OCI-LY7 (cell line): Measurements from ENCODE around the gene CFAP74. TPM values are rescaled to one million over a fixed set of nuclear protein-coding genes. Genes with fewer than 3 reads are reported as not detected.

Experiments used
- BruUV-seq: library from RNA; stranded (reverse); fragments of 400-500 nt; replicated peaks from 2 replicates; lab custom pipeline; 2021; lab: Mats Ljungman, UMichigan
- CTCF ChIA-PET: fragments of 300-600 bp; sonication (Branson Sonifier 250); formaldehyde crosslinking; loops from one replicate; lab custom pipeline; 2022; ENCODE audit warnings: antibody characterized with exemption; ENCODE audit not compliant: unreplicated experiment; lab: Charles Lee
- POLR2A ChIA-PET: fragments of 300-600 bp; sonication (Branson Sonifier 250); formaldehyde crosslinking; loops from one replicate; lab custom pipeline; 2022; ENCODE audit warnings: antibody characterized with exemption; lab: Charles Lee
- DNase-seq: peaks from one replicate; pipeline ENCODE4 v3.0.0-alpha.2; 2015; ENCODE audit warnings: low spot score
- H2AFZ ChIP-seq: fragments of 200-600 bp; sonication (generic), shearing (Covaris generic); 2 replicates; pipeline ENCODE4 v1.6.1; 2014; ENCODE audit warnings: mild to moderate bottlenecking, antibody characterized with exemption, low read length, moderate library complexity
- H3K27ac ChIP-seq: fragments of 200-600 bp; sonication (generic); 2 replicates; pipeline ENCODE4 v1.5.1; 2014; ENCODE audit warnings: mixed run types, low read depth, mild to moderate bottlenecking, moderate library complexity, low read length, inconsistent platforms; ENCODE audit not compliant: poor library complexity, severe bottlenecking
- H3K36me3 ChIP-seq: fragments of 200-600 bp; sonication (generic); 2 replicates; pipeline ENCODE4 v1.6.1; 2014; ENCODE audit warnings: mild to moderate bottlenecking, antibody characterized with exemption, low read length, moderate library complexity, mixed read lengths; ENCODE audit not compliant: insufficient read depth
- H3K4me1 ChIP-seq: fragments of 200-600 bp; sonication (generic); 2 replicates; pipeline ENCODE4 v1.5.1; 2014; ENCODE audit warnings: mild to moderate bottlenecking, low read length; ENCODE audit not compliant: insufficient read depth, poor library complexity, severe bottlenecking
- H3K4me2 ChIP-seq: fragments of 200-600 bp; sonication (generic); 2 replicates; pipeline ENCODE4 v1.6.1; 2014; ENCODE audit warnings: mild to moderate bottlenecking, low read length
- H3K4me3 ChIP-seq: fragments of 200-600 bp; sonication (generic); 2 replicates; pipeline ENCODE4 v1.5.1; 2014; ENCODE audit warnings: mild to moderate bottlenecking, low read depth, low read length; ENCODE audit not compliant: poor library complexity, severe bottlenecking
- H3K79me2 ChIP-seq: fragments of 200-600 bp; sonication (generic); 2 replicates; pipeline ENCODE4 v1.6.1; 2016; ENCODE audit warnings: low read depth, mild to moderate bottlenecking, low read length, moderate library complexity, mixed read lengths; ENCODE audit not compliant: insufficient read depth
- H3K9me2 ChIP-seq: fragments of 200-600 bp; sonication (generic); 2 replicates; pipeline ENCODE4 v1.6.1; 2016; ENCODE audit warnings: mild to moderate bottlenecking, low read length, mixed read lengths; ENCODE audit not compliant: insufficient read depth
- H3K9me3 ChIP-seq: fragments of 200-600 bp; sonication (generic); 2 replicates; pipeline ENCODE4 v1.6.1; 2014; ENCODE audit warnings: mild to moderate bottlenecking, mixed run types, low read length, mixed read lengths
- H4K20me1 ChIP-seq: fragments of 200-600 bp; sonication (generic); 2 replicates; pipeline ENCODE4 v1.6.1; 2014; ENCODE audit warnings: mild to moderate bottlenecking, antibody characterized with exemption, low read length, moderate library complexity, mixed read lengths; ENCODE audit not compliant: insufficient read depth
- EZH2phosphoT487 ChIP-seq: fragments of 200-600 bp; sonication (generic); IDR thresholded peaks from 2 replicates; pipeline ENCODE4 v1.6.1; 2018; ENCODE audit warnings: low read depth, borderline replicate concordance, mild to moderate bottlenecking, mixed run types, antibody characterized with exemption, low read length, moderate library complexity, mixed read lengths
- intact Hi-C: fragments of 100-400 bp; cut with micrococcal nuclease; formaldehyde crosslinking; loops from one replicate; pipeline ENCODE4 v1.10.0; 2022; ENCODE audit not compliant: unreplicated experiment
- total RNA-seq, 2 experiments: library from RNA; depleted of rRNA in 1 of 2; stranded (reverse); fragments of >200 nt in 1 of 2; shearing (Covaris generic) in 1 of 2; gene quantifications; 2 replicates each; pipeline ENCODE4 v1.2.3, GENCODE V29; 2014 to 2022
- TF ChIP-seq, protein P1 (sequence below): fragments of 200-600 bp; sonication (generic); conservative IDR thresholded peaks from 2 replicates; pipeline ENCODE4 v1.5.1; 2014; ENCODE audit warnings: mild to moderate bottlenecking, antibody characterized with exemption, low read length, moderate library complexity, mixed read lengths

The CFAP74 gene
- total RNA-seq, 2 experiments from 2014 or later, result not detected

DNA sequence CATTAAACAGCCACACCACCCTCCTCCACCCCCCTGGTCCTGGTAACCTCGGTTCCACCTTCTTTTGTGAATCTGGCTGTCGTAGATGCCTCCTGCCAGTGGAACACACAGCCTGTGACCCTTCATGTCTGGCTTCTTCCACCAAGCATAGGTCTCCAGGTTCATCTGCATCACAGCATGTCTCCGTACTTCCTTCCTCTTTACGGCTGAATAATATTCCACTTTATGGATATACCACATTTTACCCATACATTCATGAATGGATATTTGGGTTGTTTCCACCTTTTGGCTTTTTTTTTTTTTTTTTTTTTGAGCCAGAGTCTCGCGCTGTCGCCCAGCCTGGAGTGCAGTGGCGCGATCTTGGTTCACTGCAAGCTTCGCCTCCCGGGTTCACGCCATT lies 100.4 kb downstream of the CFAP74 start:
- peaks cover 54% of the 10 kb centered on the region for H3K4me1 ChIP-seq
- TF ChIP-seq EZH2phosphoT487, result no peak
- TF ChIP-seq, protein P1, sequence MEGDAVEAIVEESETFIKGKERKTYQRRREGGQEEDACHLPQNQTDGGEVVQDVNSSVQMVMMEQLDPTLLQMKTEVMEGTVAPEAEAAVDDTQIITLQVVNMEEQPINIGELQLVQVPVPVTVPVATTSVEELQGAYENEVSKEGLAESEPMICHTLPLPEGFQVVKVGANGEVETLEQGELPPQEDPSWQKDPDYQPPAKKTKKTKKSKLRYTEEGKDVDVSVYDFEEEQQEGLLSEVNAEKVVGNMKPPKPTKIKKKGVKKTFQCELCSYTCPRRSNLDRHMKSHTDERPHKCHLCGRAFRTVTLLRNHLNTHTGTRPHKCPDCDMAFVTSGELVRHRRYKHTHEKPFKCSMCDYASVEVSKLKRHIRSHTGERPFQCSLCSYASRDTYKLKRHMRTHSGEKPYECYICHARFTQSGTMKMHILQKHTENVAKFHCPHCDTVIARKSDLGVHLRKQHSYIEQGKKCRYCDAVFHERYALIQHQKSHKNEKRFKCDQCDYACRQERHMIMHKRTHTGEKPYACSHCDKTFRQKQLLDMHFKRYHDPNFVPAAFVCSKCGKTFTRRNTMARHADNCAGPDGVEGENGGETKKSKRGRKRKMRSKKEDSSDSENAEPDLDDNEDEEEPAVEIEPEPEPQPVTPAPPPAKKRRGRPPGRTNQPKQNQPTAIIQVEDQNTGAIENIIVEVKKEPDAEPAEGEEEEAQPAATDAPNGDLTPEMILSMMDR, result no peak
- H3K4me2 ChIP-seq, result no peak overlapping the region
- H3K9me3 ChIP-seq, result no peaks in the 10 kb centered on the region
- H2AFZ ChIP-seq, result no peak overlapping the region
- DNase-seq, result no peak
- H3K36me3 ChIP-seq, result no peaks in the 10 kb centered on the region
- H3K79me2 ChIP-seq, result no peaks in the 10 kb centered on the region
- no peaks in the 10 kb centered on the region for H4K20me1 ChIP-seq
- no peak overlapping the region for H3K27ac ChIP-seq
- intact Hi-C loops, result no loop called here
- ChIA-PET POLR2A (no interaction called here), CTCF (no interaction called here)
- no peak overlapping the region for H3K4me3 ChIP-seq
- no peaks in the 10 kb centered on the region for H3K9me2 ChIP-seq
- no TSS peak for BruUV-seq

DNA sequence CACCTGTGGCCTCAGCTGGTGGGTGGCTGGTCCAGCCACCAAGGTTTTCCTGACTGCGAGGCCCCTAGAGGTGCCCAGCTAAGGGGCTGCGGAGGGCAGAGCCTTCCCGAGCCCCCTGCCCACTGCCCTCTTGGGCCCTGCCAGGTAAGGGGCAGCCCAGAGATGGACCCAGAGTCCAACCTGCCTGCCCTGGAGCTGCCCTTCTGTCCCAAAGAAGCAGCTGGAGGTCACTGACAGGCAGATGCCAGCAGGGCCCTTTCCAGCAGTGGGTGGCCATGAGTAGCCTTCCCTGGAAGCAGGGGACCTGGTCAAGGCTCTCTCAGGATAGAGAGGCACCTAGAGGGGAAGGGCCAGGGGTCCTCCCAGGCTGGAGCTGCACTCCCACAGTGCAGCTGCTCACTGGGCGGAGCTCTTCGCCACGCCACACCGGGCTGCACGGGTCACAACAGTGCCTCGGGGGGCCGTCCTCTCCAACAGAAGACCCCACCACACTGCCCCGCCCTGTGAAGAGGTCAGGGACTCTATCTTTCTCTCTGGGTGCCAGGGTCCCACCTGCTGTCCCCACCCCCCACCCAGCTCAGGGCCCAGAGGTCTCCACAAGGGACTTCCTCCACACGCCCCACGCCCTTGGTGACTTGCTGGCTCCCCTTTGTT lies 101.8 kb downstream of the CFAP74 start:
- DNase-seq, result no peak
- Histone ChIP-seq H3K36me3 (no peaks in the 10 kb centered on the region), H3K4me3 (no peak overlapping the region), H3K27ac (no peak overlapping the region), H3K9me2 (no peaks in the 10 kb centered on the region), H3K4me2 (no peak overlapping the region), H4K20me1 (no peaks in the 10 kb centered on the region), H3K4me1 (peaks cover 53% of the 10 kb centered on the region), H3K79me2 (no peaks in the 10 kb centered on the region), H3K9me3 (no peaks in the 10 kb centered on the region), H2AFZ (no peak overlapping the region)
- intact Hi-C loops, result no loop called here
- POLR2A ChIA-PET, result interaction anchor here (0.6 kb wide), 1 partner anchor 41 kb away, joined by 5 read pairs; no protein-coding TSS in a partner anchor
- no TSS peak for BruUV-seq
- CTCF ChIA-PET, result interaction anchor here (0.6 kb wide), 1 partner anchor 952 kb away, joined by 3 read pairs; no protein-coding TSS in a partner anchor
- TF ChIP-seq EZH2phosphoT487, result no peak
- TF ChIP-seq, protein P1, result no peak
